ENCODE results near the gene SFXN3.

- no peak for TF ChIP-seq CTCF (IDR thresholded peaks at IDR 0.05; ENCODE audit: low read depth, low read length)
- TF ChIP-seq MYC (IDR thresholded peaks at IDR 0.05; ENCODE audit: low read depth, low read length): peak; percentile 54
- TF ChIP-seq POLR2A (IDR thresholded peaks at IDR 0.05; ENCODE audit: extremely low read depth, insufficient read length): no peak
These were observed 32.6 kb upstream of the SFXN3 start for GRCh38 chr10:100998183-100998990.
